Psoas muscle (tissue), 8 donors: Measurements from ENCODE around the gene REV1. TPM values are rescaled to one million over a fixed set of nuclear protein-coding genes. Genes with fewer than 3 reads are reported as not detected.
A peak's percentile ranks its signal among the peaks of the same experiment; 100 is the strongest.
"Not testable (repeated sequence)": the region's sequence is repeated elsewhere in the genome, so short reads cannot be mapped to it uniquely, and the experiment has no call there.

ENCODE experiments used
- ATAC-seq, 4 donors: fragments of 200-7000 bp; cut with Tn5 transposase; one replicate each; pipeline ENCODE4 v1.9.1; 2020; ENCODE audit warnings: moderate library complexity in 3 of 4, mild to moderate bottlenecking in 2 of 4
- DNase-seq, 2 donors: peaks; one replicate each; pipeline ENCODE4 v3.0.0-alpha.2; 2020
- H3K27ac ChIP-seq: fragments of 200-600 bp; one replicate; pipeline ENCODE4 v1.8.0; 2022
- H3K27me3 ChIP-seq, 3 donors: fragments of 200-600 bp in 1 of 3; one replicate each; pipeline versions ENCODE4 v1.6.1 to v1.8.0; 2013 to 2022; ENCODE audit warnings: low read length in 2 of 3, mild to moderate bottlenecking in 2 of 3, moderate library complexity in 1 of 3; ENCODE audit not compliant: insufficient read depth in 3 of 3
- H3K36me3 ChIP-seq, 2 donors: fragments of 200-600 bp in 1 of 2; one replicate each; pipeline versions ENCODE4 v1.6.1 to v1.8.0; 2013 to 2022; ENCODE audit warnings: low read depth in 1 of 2, mild to moderate bottlenecking in 1 of 2, moderate library complexity in 1 of 2; ENCODE audit not compliant: insufficient read depth in 1 of 2
- H3K4me1 ChIP-seq: fragments of 200-600 bp; one replicate; pipeline ENCODE4 v1.8.0; 2022
- H3K4me3 ChIP-seq: fragments of 200-600 bp; one replicate; pipeline ENCODE4 v1.8.0; 2022; ENCODE audit warnings: mild to moderate bottlenecking
- H3K9me3 ChIP-seq: fragments of 200-600 bp; one replicate; pipeline ENCODE4 v1.8.0; 2022
- WGBS, 3 donors: extraction: QIAGEN DNeasy Blood & Tissue Kit; methylation state at CpG; one replicate each; pipeline versions ENCODE4 v1.1.6 to v1.1.7; 2013; 5-methylcytosine and 5-hydroxymethylcytosine counted together
- intact Hi-C, 2 donors: fragments of 100-400 bp; cut with DNase I; formaldehyde crosslinking; loops; one replicate each; pipeline versions ENCODE4 v1.11.0 to v1.14.2; 2022
- polyA plus RNA-seq, 3 donors: library from polyadenylated mRNA; stranded (reverse); fragments of 200-250 nt; gene quantifications; one replicate each; pipeline ENCODE4 v1.2.3, GENCODE V29; 2013
- total RNA-seq, 4 donors: library from RNA; stranded (reverse); fragmentation: NEBNext Ultra II Directional in 2 of 4; extraction: Animal tissue kit (Norgen Biotek cat#: 25700) in 2 of 4; gene quantifications; one replicate each; pipeline versions ENCODE4 v1.2.1 to v1.2.4, GENCODE V29; 2021 to 2023
- TF ChIP-seq, protein P1 (sequence below): fragments of 200-600 bp; IDR thresholded peaks from one replicate; pipeline ENCODE4 v1.8.0; 2022; ENCODE audit warnings: antibody characterized with exemption
- donor health status: healthy with polysubstance abuse.
- donor health status: DM: no; HTN: no; CAD: no; lungs with moderate emphysema.
- donor health status: Bipolar disorder and iron deficiency.
- donor health status: healthy.
- donor health status: DM: yes; HTN: yes; CAD: no.
- donor health status: DM: no; HTN: no; CAD: no.
- donor health status: DM: no; HTN: no; CAD: no.
- donor health status: DM: yes; HTN: yes; CAD: no.

REV1 gene
- total and polyA plus RNA-seq, 7 donors: 9.1 to 26.0 (median 19.9) TPM

DNA sequence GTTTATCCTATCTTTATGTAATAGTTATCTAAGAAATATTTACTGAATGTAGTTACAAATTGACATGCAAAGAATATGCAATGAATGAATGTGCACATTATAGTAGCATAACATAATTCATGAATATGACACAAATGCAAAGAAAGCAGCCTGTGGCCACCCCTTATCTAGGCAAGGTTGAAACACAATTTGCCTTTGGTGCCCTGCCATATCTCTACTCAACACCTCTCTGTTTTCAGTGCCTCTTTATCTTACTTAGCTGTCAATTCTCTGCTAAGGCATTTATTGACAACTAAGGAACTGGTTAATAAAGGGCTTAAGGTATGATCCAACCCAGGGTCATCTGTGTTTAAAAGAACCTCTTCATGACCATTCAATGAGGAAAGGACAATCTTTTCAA, 18.9 kb downstream of the REV1 start:
- H3K9me3 ChIP-seq: no peaks in the 10 kb centered on the region
- no peak overlapping the region for H3K27ac ChIP-seq
- H3K27me3 ChIP-seq: no peaks in the 10 kb centered on the region
- DNase-seq (no peak), ATAC-seq (no peak)
- no peaks in the 10 kb centered on the region for H3K36me3 ChIP-seq
- H3K4me1 ChIP-seq: peaks cover 51% of the 10 kb centered on the region
- intact Hi-C loops: no loop called here
- TF ChIP-seq, protein P1, sequence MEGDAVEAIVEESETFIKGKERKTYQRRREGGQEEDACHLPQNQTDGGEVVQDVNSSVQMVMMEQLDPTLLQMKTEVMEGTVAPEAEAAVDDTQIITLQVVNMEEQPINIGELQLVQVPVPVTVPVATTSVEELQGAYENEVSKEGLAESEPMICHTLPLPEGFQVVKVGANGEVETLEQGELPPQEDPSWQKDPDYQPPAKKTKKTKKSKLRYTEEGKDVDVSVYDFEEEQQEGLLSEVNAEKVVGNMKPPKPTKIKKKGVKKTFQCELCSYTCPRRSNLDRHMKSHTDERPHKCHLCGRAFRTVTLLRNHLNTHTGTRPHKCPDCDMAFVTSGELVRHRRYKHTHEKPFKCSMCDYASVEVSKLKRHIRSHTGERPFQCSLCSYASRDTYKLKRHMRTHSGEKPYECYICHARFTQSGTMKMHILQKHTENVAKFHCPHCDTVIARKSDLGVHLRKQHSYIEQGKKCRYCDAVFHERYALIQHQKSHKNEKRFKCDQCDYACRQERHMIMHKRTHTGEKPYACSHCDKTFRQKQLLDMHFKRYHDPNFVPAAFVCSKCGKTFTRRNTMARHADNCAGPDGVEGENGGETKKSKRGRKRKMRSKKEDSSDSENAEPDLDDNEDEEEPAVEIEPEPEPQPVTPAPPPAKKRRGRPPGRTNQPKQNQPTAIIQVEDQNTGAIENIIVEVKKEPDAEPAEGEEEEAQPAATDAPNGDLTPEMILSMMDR: no peak
- H3K4me3 ChIP-seq: no peak overlapping the region

- DNase-seq, ATAC-seq, H3K27me3 ChIP-seq, H3K36me3 ChIP-seq, H3K4me3 ChIP-seq, H3K9me3 ChIP-seq, H3K27ac ChIP-seq, intact Hi-C loops: not testable (repeated sequence)
- peaks cover 46% of the 10 kb centered on the region for H3K4me1 ChIP-seq
- 85 to 95% (median 89%) methylated on average over 8 of the region's 8 CpGs for WGBS, 3 donors
These were observed 19.4 kb downstream of the REV1 start for GRCh38 chr2:99470459-99470858.

DNA sequence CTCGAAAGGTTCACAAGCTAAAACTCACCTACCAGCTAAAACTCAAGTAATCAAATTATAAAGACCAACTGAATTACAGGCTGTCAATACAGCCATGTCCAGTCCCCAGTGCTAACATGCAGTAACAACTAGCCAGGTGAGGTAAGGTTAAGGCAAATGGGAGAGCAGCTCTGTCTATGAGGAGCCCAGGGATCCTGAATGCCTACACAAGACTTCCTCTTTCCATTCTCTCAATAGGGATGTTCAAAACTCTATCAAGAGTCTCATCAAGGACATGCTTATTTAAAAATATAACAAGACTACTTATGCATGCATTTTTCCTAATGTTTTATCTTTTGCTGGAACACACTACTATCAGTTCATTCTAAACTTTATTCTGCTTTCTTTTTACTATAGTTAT, 20.4 kb downstream of the REV1 start:
- H3K27me3 ChIP-seq: no peaks in the 10 kb centered on the region
- peaks cover 35% of the 10 kb centered on the region for H3K4me1 ChIP-seq
- TF ChIP-seq, protein P1: no peak
- 87 to 100% (median 98%) methylated on average over 1 of the region's 1 CpG for WGBS, 3 donors
- intact Hi-C loops: no loop called here
- no peak overlapping the region for H3K27ac ChIP-seq
- no peak for DNase-seq
- no peaks in the 10 kb centered on the region for H3K9me3 ChIP-seq
- H3K36me3 ChIP-seq: no peaks in the 10 kb centered on the region
- no peak for ATAC-seq
- no peak overlapping the region for H3K4me3 ChIP-seq

GRCh38 chr2:99468155-99468554, 21.7 kb downstream of the REV1 start:
- intact Hi-C loops: no loop called here
- no peak overlapping the region for H3K4me3 ChIP-seq
- TF ChIP-seq, protein P1: no peak
- H3K36me3 ChIP-seq: no peaks in the 10 kb centered on the region
- H3K4me1 ChIP-seq: peaks cover 24% of the 10 kb centered on the region
- DNase-seq: no peak
- H3K27me3 ChIP-seq: no peaks in the 10 kb centered on the region
- peak in 3 of 4 donors; percentile 30 to 75 (median 44) for ATAC-seq
- H3K9me3 ChIP-seq: no peaks in the 10 kb centered on the region
- 49 to 73% (median 55%) methylated on average over 4 of the region's 4 CpGs for WGBS, 3 donors
- H3K27ac ChIP-seq: peak overlapping the region; percentile 4

GRCh38 chr2:99467390-99467789, 22.4 kb downstream of the REV1 start:
- 98 to 100% (median 99%) methylated on average over 3 of the region's 3 CpGs for WGBS, 3 donors
- peaks cover 0 to under 1% of the 10 kb centered on the region in 2 donors for H3K36me3 ChIP-seq
- intact Hi-C loops: no loop called here
- H3K27me3 ChIP-seq: no peaks in the 10 kb centered on the region
- DNase-seq (no peak), ATAC-seq (no peak)
- no peaks in the 10 kb centered on the region for H3K9me3 ChIP-seq
- TF ChIP-seq, protein P1: no peak
- no peak overlapping the region for H3K27ac ChIP-seq
- H3K4me3 ChIP-seq: no peak overlapping the region
- peaks cover 24% of the 10 kb centered on the region for H3K4me1 ChIP-seq
